ENCODE results near the gene LYSMD1. TPM values are rescaled to one million over a fixed set of nuclear protein-coding genes. Genes with fewer than 3 reads are reported as not detected.

Gene LYSMD1
- total and polyA plus RNA-seq, 2 of the 8 experiments (the other 6 are each of a cell fraction or from before 2014, with no cell fraction given), result 2.4 to 6.0 TPM

DNA sequence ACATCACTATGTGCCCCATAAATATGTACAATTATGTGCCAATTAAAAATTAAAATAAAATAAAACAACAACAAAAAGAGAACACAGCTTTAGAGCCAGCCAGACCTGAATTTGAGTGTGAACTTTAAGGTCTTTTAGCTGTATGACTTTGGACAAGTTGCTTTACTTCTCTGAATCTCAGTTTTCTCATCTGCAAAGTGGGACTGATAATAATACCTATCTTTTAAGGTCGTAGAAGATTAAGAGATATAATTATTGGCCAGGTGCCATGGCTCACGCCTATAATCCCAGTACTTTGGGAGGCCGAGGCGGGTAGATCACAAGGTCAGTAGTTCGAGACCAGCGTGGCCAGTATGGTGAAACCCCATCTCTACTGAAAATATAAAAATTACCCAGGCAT, 27.6 kb upstream of the LYSMD1 start:
- no peak overlapping the region for H3K14ac ChIP-seq (ENCODE audit: insufficient read length)
- H4K20me1 ChIP-seq (replicated peaks in 1 of 2; ENCODE audit: control insufficient read depth in 1 of 2, insufficient read depth in 2 of 2, low read length in 2 of 2), result no peaks in the 10 kb centered on the region
- no peaks in the 10 kb centered on the region for H3K27me3 ChIP-seq (replicated peaks in 1 of 4; ENCODE audit: control insufficient read depth in 3 of 4, extremely low read depth in 1 of 4, insufficient read depth in 3 of 4, low read length in 3 of 4)
- H3K79me1 ChIP-seq (ENCODE audit: low read depth, low read length), result peaks cover 3% of the 10 kb centered on the region; the same call in 1 of the 2 replicates
- no peak overlapping the region for H2BK12ac ChIP-seq (ENCODE audit: low read depth, low read length)
- ChIA-PET POLR2A (ENCODE audit: partially characterized antibody) (no interaction called here), CTCF (ENCODE audit: partially characterized antibody) (interaction anchor here (0.6 to 1.2 kb wide), 2 partner anchors 59 to 728 kb away, joined by 3 to 4 read pairs; no protein-coding TSS in a partner anchor)
- H3K18ac ChIP-seq (ENCODE audit: extremely low read depth, low read length), result no peak overlapping the region
- peaks cover 5% of the 10 kb centered on the region; the same call in 1 of the 2 replicates for H3K23me2 ChIP-seq (ENCODE audit: low read depth, low read length)
- H3K56ac ChIP-seq (replicated peaks; ENCODE audit: insufficient read length, low read depth, low read length), result no peak overlapping the region
- no peaks in the 10 kb centered on the region for H3K9me3 ChIP-seq (ENCODE audit: insufficient read depth in 2 of 2, low read depth in 1 of 2, low read length in 1 of 2)
- no peak overlapping the region for H3K4ac ChIP-seq (replicated peaks; ENCODE audit: insufficient read length, low read depth, low read length)
- H2AK5ac ChIP-seq (ENCODE audit: low read depth, low read length), result no peak overlapping the region
- no peak overlapping the region for H4K8ac ChIP-seq (ENCODE audit: extremely low read depth, insufficient read depth, low read length)
- no peak overlapping the region for H3K27ac ChIP-seq (ENCODE audit: low read depth, low read length)
- WGBS, 2 experiments (ENCODE audit: extremely low coverage in 1 of 2, insufficient coverage in 1 of 2, insufficient read length in 1 of 2, insufficient replicate concordance in 2 of 2, low coverage in 1 of 2, low lambda C conversion rate in 2 of 2, missing lambda C conversion rate in 1 of 2), result 94% methylated on average over 6 of the region's 6 CpGs; no CpG with 5 or more reads in 1 of the 2 experiments
- H3K4me3 ChIP-seq (ENCODE audit: extremely low read depth in 1 of 4, insufficient read depth in 2 of 4, low read depth in 3 of 4, low read length in 4 of 4), result no peak overlapping the region
- no peak for TF ChIP-seq HDAC2 (IDR thresholded peaks at IDR 0.05; ENCODE audit: borderline replicate concordance in 1 of 2, low read depth in 2 of 2, low read length in 2 of 2)
- TF ChIP-seq CEBPB (IDR thresholded peaks at IDR 0.05; ENCODE audit: low read depth, low read length), result no peak
- TF ChIP-seq KDM5A (IDR thresholded peaks at IDR 0.05; ENCODE audit: low read length), result no peak
- no peak for TF ChIP-seq CREB1 (IDR thresholded peaks at IDR 0.05)
- no peak for TF ChIP-seq ZNF274 (IDR thresholded peaks at IDR 0.05; ENCODE audit: borderline replicate concordance, extremely low read depth, low read length)
- TF ChIP-seq TAF7 (optimal IDR thresholded peaks at IDR 0.05; ENCODE audit: borderline replicate concordance, low read depth, low read length), result no peak
- no peak for TF ChIP-seq GABPA (IDR thresholded peaks at IDR 0.05; ENCODE audit: borderline replicate concordance, insufficient read depth, low read length)
- TF ChIP-seq PHF8 (conservative IDR thresholded peaks at IDR 0.05; ENCODE audit: low read depth, low read length), result no peak
- TF ChIP-seq TBP (IDR thresholded peaks at IDR 0.05; ENCODE audit: low read depth, low read length), result no peak
- TF ChIP-seq SIX5 (IDR thresholded peaks at IDR 0.05; ENCODE audit: low read depth, low read length), result no peak
- no peak overlapping the region for H3K4me2 ChIP-seq (ENCODE audit: insufficient read depth in 1 of 2, low read depth in 2 of 2, low read length in 2 of 2)
- no peak overlapping the region for H4K5ac ChIP-seq (ENCODE audit: insufficient read length, low read depth, low read length)
- no peak overlapping the region for H3K9ac ChIP-seq (replicated peaks in 1 of 4; ENCODE audit: extremely low read depth in 1 of 4, low read depth in 3 of 4, low read length in 3 of 4)
- H3K79me2 ChIP-seq (ENCODE audit: control insufficient read depth in 1 of 2, insufficient read depth in 2 of 2, low read length in 2 of 2), result peaks cover 7 to 14% of the 10 kb centered on the region in 2 experiments; a peak in 3 of 4 replicates
- H3K4me1 ChIP-seq (replicated peaks in 1 of 4; ENCODE audit: control insufficient read depth in 3 of 4, insufficient read depth in 4 of 4, low read length in 3 of 4), result peaks cover 0 to 4% (median 2%) of the 10 kb centered on the region in 4 experiments; a peak in 3 of 7 replicates
- H4K91ac ChIP-seq (replicated peaks; ENCODE audit: insufficient read length, low read length), result no peak overlapping the region
- FAIRE-seq (no peak), DNase-seq (ENCODE audit: low read depth in 1 of 2, low spot score in 2 of 2) (no peak)
- no peak overlapping the region for H2BK20ac ChIP-seq (ENCODE audit: low read length)
- no peak overlapping the region for H2BK120ac ChIP-seq (replicated peaks; ENCODE audit: low read depth, low read length)
- no peak overlapping the region for H2BK15ac ChIP-seq (ENCODE audit: low read length)
- no peak overlapping the region for H2BK5ac ChIP-seq (ENCODE audit: low read depth, low read length)
- H3K23ac ChIP-seq (ENCODE audit: insufficient read length), result no peak overlapping the region
- no peak overlapping the region for H2AFZ ChIP-seq (ENCODE audit: low read length)
- no peaks in the 10 kb centered on the region for H3K36me3 ChIP-seq (ENCODE audit: control insufficient read depth in 2 of 4, insufficient read depth in 4 of 4, low read length in 3 of 4)
